ENCODE results near the gene DDR1.

The DDR1 gene

DNA sequence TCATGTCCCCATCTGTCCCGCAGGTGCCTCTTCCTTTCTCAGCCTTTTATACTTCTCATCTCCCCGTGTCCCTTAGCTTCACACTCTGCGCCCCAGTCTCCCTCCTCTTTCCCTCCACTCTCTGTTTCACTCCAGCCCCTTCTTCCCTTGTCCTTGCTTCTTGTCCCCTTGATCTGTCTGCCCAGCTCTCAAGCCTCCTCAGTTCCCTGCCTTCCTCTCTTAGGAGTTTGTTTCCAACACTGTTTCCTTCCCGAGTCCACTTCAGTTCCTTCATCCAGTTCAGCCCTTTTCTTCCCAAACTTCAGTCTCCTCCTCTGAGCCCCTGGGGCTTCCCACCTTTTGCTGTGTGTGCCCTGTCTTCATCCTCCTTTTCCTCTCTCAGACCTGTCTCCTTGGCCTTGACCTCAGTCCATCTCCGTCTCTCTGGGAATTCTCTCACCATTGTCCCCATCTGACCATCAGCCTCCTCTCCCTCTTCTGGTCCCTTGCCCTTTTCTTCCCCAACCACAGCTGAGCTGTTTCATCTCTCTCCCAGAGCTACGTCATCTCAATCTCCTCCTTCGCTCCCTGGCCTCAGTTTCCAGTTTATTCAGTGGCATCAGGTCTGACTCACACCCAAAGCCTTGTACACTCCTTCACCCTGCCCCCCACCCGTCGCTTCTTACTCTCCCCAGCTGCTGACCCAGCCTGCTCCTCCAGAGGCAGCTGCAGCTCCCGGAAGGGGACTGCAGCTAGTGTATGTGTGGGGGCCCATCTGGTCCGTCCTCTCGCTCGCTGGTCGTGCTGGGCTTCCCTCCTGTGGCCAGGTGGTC, 2.7 kb upstream of the DDR1 start:
- peak; percentile 55 for DNase-seq

DNA sequence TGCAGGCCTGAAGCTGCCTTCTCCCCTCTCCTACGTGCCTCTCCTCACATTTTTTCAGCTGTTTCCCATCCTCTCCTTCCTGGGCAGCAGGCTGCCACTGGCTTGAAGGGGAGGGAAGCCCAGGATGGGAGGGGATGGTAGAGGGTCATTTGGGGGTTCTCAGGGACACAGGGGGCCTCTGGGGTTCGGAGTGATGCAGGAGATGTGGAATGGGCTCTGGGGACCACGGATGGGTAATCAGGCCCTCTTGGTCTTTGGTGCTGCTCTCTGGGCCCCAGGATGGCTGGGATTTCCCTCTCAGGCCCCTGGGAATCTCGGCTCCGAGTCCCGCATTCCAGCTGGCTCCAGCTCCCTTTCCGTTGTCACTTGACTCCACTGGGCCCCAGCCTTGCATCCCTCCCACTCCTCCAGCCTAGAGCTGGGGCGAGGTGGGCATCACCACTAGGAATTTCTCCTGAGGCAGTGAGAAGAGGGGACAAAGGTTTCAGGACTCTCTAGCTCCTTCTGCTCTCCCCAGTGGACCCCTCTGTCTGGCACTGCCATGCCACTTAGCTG, 2.0 kb upstream of the DDR1 start:
- no peak for DNase-seq

DNA sequence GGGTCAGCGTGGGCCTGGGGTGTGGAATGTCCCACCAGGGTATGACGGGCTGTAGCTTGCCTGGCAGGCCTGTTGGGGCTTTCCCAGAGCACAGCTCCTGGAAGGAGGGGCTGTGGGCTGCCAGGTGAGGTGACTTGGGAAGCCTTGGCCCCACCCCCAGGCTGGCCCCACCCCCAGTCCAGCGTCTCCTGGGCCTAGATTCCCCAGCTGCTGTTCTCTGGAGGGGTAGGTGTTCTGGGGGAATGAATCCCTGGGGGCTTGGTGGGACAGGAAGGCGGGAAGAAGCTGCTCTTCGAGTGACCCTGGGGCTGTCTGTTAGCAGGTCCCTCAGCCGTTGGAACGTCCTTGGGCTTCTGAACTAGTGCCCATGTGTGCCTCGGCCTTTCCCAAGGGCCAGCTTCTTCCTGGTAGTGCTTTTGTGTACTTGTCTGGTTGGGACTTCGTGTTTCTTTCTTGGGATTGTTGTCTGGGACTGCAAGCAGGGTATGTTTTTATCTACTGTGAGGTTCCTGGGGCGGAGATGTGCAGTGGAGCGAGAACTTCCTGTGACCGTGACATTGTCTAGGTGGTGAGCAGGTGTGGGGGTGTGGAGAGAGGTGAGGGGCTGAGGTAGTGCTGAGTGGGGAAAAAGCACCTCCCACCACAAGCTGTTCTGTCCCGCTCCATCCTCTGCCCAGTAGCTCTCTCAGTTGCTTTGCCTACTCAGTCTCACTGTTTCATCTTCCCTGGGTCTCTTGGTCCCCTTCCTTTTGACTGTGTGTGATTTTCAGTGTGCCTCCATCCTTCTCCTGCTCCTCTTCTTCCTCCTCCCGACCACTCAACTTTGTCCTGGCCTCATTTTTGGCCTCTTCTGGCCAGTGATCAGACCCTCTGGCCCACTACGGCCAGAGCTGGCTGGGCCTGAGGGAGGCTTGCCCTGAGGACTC, 1.3 kb upstream of the DDR1 start:
- no peak for DNase-seq

DNA sequence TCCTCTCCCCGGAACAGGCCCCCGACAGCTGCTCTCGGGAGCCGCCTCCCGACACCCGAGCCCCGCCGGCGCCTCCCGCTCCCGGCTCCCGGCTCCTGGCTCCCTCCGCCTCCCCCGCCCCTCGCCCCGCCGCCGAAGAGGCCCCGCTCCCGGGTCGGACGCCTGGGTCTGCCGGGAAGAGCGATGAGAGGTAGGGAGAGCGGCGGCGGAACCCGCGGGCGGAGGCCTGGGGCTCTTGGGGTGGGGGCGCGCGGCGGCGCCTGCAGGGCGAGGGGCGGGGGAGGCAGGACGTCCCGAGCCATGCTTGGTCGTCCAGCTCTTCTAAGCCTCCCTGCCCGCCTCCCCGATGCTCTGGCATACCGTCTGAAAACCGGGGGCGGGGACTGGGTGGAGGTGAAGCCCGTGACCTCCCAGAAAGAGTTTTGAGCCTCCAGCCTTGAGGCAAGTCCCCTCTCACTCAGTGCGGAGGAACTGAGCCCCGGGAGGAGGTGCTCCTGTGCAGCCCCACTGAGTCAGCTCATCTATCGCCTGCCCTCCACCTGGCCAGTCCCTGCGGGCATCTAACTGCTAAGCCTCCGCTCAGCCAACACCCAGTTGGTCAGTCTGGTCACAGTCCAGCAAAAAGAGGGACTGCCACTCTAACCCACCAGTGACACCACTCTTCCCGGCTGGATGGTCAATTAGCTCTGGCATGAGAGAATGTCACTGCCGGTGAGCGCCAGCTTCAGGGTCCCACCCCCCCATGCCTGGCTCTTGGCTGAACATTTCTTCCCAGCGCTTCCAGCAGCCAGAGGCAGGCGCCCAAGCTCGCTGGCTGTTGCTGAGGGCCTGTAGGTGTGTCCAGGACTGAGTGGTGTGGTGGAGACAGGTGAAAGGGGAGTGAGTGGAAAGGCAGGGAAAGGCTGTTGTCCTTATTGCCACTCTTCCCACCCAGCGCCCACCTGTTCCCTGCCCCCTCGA, 482 bp downstream of the DDR1 start:
- DNase-seq = peak; percentile 32

DNA sequence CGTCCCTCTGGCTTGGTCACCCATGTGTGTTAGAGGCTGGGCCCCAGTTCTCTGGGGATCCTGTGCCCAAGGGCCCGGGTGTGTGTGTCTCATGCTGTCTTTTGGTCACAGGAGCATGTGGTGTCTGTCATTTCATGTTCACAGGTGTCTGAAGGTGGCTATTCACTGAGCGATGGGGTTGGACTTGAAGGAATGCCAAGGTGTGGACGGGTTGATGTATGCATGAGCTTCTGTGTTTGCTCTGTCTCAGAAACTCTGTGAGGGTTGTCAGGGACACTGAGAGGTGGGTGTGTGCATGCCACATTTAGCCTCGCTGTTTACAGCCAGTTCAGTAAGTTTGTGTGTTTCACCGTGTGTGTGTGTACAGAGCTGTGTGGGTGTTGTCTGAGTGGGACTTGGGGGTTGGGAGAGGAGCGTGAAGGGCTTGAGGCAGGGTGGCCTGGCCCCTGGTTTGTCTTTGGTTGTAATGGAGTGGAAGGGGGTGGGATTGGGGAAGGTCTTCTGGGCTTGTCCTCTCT, 1.2 kb downstream of the DDR1 start:
- DNase-seq = no peak

DNA sequence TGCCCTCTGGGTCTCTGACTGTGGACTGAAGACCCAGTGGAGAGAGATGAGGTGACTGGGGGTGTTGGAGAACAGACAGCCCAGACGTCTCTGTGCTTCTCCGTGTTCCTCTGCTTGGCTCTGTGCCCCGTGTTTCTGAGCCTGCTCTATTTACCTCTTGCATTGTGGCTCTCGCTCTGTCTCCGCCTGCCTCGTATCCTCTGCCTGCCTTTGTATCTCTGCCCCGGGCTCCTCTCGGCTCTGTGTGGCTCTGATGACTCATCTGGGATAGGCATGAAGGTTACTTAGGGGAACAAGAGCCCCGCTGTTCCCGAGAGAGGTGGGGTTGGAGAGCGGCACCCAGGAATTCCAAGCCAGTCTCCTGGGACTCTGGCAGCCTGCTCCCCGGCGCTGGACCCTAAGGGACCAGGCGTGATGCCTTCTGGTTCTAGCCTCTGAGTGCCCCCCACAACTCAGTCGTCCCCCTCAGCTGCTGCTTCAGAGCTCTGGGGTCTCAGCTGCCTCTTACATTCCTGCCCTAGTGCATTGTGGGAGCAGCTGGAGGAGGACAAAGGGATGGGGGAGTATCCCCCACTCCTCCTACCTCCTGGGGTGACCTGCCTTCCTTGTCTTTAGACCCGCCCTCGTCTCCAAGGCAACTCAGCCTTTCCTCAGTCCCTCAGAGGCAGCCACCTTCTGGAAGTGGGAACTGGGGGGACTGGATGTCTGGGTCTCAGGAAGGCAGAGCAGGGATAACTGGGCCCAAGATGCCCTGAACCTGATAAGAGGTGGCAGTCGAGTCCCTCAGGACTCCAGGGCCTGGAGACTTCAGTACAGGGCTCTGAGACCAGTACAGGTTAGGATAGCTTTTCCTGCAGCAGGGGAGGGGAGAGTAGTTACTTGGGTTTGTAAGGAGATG, 1.9 kb downstream of the DDR1 start:
- peak; percentile 80 for DNase-seq

DNA sequence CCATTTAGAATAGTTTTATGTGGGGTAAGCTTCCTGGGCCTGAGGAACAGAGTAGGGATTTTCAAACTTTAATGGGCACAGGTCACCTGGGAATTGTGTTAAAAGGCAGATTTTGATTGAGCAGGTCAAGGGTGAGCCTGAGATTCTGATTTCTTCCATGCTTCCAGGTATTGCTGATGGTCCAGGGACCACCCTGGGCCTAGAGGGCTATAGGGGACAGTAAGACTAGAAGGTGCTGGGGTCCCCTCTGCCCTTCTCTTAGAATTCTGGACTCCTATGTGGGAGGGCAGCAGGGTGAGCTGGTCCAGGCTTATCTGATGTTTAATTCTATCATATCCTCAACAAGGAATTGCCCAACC, 2.6 kb downstream of the DDR1 start:
- no peak for DNase-seq

DNA sequence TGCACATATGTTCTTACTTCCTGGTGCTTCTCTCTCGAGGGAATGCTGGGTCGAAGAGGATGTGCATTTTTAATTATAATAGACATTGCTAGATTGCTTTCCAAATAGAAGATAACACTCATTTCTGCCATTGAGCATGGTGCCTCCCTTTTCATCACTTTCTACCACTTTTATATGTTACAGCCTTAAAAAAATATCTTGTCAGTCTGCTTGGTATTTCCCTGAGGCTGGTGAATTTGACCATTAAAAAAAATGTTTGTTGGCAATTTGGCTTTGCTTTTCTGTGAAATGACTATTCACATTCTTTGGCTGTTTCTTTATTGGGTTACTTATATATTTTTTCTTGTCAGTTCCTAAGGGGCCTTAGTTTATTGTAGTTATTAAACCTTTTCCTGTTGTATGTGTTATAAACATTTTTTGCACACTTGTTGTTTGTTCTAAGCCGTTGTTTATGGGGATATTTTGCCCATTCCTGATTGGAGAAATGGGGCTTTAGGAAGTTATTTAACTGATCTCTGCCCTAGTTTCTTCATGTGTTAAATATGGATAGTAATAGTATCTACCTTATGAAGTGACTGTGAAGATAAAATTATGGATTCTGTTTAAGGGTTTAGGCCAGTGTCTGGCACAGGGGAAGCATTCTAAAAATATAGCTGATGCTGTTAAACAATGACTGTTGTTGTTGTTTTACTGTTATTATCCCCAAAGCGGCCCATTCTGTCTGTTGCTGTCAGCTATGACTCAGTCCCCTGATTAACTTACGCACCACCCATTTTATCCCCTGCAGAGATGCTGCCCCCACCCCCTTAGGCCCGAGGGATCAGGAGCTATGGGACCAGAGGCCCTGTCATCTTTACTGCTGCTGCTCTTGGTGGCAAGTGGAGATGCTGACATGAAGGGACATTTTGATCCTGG, 3.8 kb downstream of the DDR1 start:
- DNase-seq = peak; percentile 34

DNA sequence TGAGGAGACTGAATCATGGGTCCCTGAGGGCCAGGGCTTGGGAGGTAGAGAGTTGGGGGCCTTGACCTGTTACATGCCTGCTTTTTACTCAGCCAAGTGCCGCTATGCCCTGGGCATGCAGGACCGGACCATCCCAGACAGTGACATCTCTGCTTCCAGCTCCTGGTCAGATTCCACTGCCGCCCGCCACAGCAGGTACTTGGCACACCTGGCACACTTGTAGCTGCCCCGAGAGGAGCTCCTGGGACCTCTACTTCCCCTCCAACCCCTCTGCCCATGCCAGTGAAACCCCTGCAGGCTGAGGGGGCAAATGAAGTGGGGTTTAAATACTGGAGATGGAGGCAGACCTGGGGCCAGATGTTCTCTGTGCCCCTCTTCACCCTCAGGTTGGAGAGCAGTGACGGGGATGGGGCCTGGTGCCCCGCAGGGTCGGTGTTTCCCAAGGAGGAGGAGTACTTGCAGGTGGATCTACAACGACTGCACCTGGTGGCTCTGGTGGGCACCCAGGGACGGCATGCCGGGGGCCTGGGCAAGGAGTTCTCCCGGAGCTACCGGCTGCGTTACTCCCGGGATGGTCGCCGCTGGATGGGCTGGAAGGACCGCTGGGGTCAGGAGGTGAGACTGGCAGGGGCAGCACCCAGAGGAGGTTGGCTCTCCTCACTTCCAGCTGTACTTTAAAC, 4.6 kb downstream of the DDR1 start:
- no peak for DNase-seq

DNA sequence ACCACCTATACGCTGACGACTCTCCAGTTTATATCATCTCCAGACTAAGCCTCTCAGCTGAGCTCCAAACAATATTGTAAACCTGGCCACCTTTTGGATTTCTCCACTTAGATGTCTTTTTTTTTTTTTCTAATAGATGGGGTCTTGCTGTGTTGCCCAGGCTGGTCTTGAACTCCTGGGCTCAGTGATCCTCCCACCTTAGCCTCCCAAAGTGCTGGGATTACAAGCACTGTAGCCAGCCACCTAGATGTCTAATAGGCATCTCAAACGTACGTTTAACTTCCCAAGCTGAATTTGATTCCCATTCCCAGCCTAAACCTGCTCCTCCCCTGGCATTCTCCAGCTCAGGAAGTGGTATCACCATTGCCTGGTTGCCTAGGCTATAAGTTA, 5.2 kb downstream of the DDR1 start:
- no peak for DNase-seq

DNA sequence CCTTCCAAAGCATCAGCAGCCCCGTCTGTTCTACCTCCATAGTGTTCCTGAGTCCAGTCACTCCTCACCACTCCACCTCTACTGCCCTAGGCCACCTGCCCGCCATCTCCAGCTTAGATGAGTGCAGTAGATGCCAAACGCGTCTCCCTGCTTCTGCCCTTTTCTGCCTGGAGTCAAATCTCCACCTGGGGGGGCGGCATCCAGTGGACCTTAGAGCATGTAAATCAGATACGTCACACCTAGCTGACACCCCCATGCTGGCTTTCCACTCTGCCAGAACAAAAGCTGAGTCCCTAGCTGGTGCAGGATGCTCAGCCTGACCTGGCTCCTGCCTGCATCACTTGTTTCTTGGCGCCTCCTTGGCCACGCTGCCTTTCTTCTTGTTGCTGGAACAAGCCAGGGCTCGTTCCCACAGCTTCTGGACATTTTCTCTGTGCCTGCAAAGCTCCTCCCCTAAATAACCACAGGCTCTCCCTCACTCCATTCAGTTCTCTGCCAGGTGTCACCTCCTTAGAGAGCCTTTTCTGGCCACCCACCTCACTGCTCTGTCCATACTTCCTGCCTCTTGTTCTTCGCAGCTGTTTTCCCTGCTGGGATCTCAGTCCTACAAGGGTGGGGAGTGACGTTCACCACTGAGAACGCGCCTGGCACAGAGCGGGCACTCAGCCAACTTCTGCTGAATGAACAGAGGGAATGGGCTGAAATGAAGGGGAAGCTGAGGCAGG, 5.8 kb downstream of the DDR1 start:
- DNase-seq = no peak

DNA sequence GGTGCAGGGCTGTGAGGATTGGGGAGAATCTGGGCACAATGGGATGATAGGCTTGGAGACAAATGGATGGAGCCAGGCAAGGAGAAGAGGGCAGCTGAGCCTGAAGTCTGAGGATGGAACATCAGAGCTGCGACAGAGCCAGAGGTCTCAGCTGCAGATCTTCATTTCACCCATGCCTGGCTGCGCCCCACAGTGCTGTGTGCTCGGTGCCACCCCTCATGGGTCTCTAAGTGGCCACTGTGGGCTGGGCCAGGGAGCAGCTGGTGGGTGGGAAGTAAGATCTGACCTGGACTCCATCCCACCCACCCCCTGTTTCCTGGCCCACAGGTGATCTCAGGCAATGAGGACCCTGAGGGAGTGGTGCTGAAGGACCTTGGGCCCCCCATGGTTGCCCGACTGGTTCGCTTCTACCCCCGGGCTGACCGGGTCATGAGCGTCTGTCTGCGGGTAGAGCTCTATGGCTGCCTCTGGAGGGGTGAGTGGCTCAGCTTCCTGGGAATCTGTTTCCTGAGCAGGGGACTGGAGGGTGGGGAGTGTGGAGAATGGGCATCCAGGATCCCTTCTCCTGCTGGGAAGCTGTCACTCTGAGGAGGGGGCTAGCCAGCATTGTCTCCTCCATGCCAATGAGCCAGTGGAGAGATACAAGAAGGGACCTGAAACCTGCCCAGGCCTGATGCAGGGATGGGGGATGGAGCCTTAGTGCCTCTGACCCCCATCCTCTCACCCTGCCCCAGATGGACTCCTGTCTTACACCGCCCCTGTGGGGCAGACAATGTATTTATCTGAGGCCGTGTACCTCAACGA, 6.5 kb downstream of the DDR1 start:
- no peak for DNase-seq

DNA sequence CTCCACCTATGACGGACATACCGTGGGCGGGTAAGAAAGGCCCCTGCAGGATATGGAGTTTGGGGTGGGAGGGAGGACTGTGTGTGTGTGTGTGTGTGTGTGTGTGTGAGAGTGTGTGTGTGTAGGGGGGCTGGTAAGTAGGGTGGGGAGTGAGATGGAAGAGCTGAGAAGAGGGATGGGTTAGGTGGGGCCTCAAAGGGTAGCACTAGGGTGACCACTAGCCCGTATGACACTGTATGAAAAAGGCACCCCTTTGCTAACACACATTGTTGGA, 7.1 kb downstream of the DDR1 start:
- DNase-seq = no peak

DNA sequence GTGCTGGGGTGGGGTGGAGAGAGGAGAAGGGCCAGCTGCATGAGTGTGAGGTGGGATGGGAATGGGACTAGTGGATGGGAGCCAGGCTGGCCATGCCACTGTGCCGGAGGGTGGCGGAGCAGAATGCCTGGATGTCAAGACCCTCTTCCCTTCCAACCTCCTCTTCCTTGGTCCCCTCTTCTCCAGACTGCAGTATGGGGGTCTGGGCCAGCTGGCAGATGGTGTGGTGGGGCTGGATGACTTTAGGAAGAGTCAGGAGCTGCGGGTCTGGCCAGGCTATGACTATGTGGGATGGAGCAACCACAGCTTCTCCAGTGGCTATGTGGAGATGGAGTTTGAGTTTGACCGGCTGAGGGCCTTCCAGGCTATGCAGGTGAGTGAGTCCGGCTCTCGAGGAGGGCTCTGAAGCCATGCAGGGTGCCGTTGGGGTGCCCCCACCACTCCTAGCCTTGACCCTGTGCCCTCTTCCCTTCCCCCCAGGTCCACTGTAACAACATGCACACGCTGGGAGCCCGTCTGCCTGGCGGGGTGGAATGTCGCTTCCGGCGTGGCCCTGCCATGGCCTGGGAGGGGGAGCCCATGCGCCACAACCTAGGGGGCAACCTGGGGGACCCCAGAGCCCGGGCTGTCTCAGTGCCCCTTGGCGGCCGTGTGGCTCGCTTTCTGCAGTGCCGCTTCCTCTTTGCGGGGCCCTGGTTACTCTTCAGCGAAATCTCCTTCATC, 7.7 kb downstream of the DDR1 start:
- DNase-seq = no peak

DNA sequence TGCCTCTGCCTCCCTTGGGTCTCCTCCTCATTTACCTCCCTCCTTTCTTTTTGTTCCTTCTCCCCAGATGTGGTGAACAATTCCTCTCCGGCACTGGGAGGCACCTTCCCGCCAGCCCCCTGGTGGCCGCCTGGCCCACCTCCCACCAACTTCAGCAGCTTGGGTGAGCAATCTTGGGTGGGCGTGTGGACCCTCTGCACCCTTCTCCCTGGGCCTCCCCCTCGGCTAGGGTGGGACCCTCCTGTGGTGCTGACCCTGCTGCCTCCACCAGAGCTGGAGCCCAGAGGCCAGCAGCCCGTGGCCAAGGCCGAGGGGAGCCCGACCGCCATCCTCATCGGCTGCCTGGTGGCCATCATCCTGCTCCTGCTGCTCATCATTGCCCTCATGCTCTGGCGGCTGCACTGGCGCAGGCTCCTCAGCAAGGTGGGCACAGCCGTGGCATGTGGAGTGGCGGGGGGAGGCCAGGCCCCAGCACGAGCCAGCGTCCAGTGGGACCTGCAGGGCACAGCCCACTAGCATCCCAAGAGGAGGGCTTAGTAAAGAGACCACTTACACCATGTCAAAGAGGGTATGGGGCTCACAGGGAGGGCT, 8.8 kb downstream of the DDR1 start:
- DNase-seq = no peak

DNA sequence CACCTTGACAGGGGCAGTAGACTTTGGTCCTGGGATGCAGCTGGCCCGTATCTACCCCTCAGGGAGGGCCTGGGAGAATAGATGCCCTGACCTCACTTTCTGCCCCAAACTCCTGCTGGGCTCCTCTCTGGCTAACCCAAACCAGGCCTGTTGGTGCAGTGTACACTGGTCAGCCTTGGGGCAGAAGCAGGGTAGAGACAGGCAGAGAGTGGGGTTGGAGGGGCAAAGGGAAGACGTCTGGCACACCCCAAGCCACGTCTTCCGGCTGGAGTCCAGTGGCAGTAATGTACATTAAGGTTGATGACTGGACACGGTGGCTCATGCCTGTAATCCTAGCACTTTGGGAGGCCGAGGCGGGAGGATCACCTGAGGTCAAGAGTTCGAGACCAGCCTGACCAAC, 9.3 kb downstream of the DDR1 start:
- DNase-seq = no peak

DNA sequence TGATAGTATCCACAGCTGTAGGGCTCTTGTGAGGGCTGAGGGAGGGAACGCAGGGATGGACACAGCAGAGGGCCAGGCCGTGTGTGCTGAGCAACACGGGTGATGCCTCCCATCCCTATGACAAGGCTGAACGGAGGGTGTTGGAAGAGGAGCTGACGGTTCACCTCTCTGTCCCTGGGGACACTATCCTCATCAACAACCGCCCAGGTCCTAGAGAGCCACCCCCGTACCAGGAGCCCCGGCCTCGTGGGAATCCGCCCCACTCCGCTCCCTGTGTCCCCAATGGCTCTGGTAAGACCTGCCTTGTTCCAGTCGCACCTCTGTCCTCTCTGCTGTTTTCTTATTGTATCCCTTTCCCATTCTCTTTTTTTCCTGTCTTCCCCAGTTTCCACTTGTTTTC, 10.1 kb downstream of the DDR1 start:
- DNase-seq = no peak

Data from fibroblast of upper back skin (primary cell).